ENCODE measurements around the gene MRGPRG. TPM values are rescaled to one million over a fixed set of nuclear protein-coding genes. Genes with fewer than 3 reads are reported as not detected.

Gene MRGPRG
- total RNA-seq, 1 donor from 2014 or later: not detected

DNA sequence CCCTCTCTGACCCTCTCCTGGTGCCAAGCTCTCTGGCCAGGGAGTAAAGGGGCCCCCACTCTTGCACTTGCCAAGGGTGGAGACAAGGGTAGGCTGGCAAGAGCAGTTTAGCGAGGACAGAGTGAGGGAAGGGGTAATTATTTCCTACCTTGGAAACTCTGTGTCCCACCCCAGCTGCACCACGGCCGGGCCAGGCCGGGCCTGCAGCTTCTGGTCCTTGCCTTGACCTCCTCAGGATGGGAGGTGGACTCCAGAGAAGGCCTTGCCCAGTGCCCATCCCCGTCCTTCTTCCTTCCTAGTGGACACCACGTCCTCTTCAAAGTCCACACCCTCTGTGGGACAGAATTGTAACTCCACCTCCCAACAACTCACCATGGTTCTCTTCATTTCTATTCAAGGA, 35.1 kb downstream of the MRGPRG start:
- Mint-ChIP-seq H3K36me3 (no peaks in the 10 kb centered on the region), H3K4me1 (no peaks in the 10 kb centered on the region), H3K27me3 (ENCODE audit: low read depth) (peaks cover 9% of the 10 kb centered on the region), H3K9me3 (peaks cover 7% of the 10 kb centered on the region), H3K4me3 (no peak overlapping the region), H3K27ac (no peak overlapping the region)
- no peak for DNase-seq (ENCODE audit: low spot score in 2 of 2, unreplicated experiment in 2 of 2)
- TF ChIP-seq, protein P1, sequence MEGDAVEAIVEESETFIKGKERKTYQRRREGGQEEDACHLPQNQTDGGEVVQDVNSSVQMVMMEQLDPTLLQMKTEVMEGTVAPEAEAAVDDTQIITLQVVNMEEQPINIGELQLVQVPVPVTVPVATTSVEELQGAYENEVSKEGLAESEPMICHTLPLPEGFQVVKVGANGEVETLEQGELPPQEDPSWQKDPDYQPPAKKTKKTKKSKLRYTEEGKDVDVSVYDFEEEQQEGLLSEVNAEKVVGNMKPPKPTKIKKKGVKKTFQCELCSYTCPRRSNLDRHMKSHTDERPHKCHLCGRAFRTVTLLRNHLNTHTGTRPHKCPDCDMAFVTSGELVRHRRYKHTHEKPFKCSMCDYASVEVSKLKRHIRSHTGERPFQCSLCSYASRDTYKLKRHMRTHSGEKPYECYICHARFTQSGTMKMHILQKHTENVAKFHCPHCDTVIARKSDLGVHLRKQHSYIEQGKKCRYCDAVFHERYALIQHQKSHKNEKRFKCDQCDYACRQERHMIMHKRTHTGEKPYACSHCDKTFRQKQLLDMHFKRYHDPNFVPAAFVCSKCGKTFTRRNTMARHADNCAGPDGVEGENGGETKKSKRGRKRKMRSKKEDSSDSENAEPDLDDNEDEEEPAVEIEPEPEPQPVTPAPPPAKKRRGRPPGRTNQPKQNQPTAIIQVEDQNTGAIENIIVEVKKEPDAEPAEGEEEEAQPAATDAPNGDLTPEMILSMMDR (IDR thresholded peaks at IDR 0.05; ENCODE audit: unreplicated experiment): no peak

DNA sequence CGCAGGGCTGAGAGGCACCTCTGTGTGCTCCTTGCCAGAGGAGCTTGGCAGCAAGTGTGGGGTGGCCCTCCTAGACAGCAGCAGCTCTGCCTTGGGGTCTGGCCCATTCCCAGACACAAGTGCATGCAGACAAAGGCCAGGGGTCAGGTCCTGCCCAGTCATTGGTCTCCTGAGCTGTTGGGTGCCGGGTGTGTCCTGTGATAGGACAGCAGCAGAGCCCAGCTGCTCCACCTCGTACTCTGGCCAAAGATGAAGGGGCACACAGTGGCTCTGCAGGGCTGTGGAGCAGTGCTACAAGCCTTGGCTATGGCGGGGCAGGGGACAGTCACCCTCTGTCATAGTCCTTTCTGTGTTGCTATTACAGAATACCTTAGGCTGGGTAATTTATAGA, 36.2 kb downstream of the MRGPRG start:
- TF ChIP-seq, protein P1 (IDR thresholded peaks at IDR 0.05; ENCODE audit: unreplicated experiment): no peak
- Mint-ChIP-seq H3K4me1 (no peaks in the 10 kb centered on the region), H3K27ac (no peak overlapping the region), H3K27me3 (ENCODE audit: low read depth) (peaks cover 6% of the 10 kb centered on the region), H3K9me3 (peaks cover 15% of the 10 kb centered on the region), H3K36me3 (no peaks in the 10 kb centered on the region), H3K4me3 (no peak overlapping the region)
- DNase-seq (ENCODE audit: low spot score in 2 of 2, unreplicated experiment in 2 of 2): no peak

DNA sequence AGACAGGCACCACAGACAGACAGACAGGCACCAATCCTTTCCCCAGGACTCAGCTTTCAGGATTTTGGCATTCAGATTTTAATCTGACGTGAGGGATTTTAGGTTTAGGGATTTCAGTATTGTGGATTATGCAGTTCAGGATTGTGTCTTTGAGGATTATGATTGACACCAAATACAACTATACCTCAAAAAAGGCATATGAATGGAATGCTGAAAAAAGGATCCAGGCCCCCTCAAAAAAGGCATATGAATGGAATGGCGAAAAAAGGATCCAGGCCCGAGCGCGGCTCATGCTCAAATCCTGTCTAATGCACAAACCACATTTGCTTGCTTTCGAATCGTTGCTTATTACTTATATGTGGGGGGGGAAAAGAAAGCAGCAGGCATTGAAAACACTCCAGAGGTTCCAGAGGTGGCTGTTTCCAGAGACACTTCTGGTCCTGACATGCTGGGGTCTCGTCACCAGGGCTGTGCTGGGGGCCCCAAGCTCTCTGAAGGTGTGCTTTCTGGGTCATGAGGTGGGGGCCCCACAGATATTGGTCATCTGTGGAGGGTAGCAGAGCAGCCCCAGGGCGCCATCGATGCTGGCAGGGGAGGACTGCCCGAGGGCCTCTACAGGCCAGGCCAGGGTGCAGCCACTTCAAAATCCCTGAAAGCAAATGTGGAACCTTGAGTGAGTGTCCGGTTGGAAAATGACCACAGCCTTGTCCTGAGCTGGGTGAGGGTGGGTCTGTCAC, 36.7 kb downstream of the MRGPRG start:
- H3K36me3 Mint-ChIP-seq: no peaks in the 10 kb centered on the region

DNA sequence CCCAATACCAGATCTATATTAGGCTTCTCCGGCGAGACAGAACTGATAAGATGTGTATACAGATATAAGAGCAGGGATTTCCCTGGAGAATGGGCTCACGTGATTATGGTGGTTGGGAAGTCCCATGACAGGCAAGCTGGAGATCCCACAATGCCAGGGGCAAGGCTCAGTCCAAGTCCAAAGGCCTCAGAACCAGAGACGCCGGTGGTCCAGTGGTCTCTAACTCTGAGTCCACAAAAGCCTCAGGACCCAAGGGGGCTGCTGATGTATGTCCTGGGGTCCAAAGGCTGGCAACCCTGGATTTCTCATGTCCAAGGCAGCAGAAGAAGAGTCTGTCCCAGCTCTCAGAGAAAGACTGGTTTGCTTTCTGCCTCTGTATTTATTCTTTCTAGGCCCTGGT, 37.7 kb downstream of the MRGPRG start:
- TF ChIP-seq, protein P1 (IDR thresholded peaks at IDR 0.05; ENCODE audit: unreplicated experiment): no peak
- H3K4me3 Mint-ChIP-seq: no peak overlapping the region
- peaks cover 2% of the 10 kb centered on the region for H3K27me3 Mint-ChIP-seq (ENCODE audit: low read depth)
- no peaks in the 10 kb centered on the region for H3K4me1 Mint-ChIP-seq
- DNase-seq (ENCODE audit: low spot score in 2 of 2, unreplicated experiment in 2 of 2): peak in 1 of 2 experiments; percentile 4
- H3K27ac Mint-ChIP-seq: no peak overlapping the region
- peaks cover 2% of the 10 kb centered on the region for H3K36me3 Mint-ChIP-seq
- peaks cover 30% of the 10 kb centered on the region for H3K9me3 Mint-ChIP-seq

More for the DNA sequence above, 36.7 kb downstream of the MRGPRG start:
- TF ChIP-seq, protein P1 (IDR thresholded peaks at IDR 0.05; ENCODE audit: unreplicated experiment): no peak
- Mint-ChIP-seq H3K4me1 (no peaks in the 10 kb centered on the region), H3K27ac (no peak overlapping the region), H3K27me3 (ENCODE audit: low read depth) (peaks cover 2% of the 10 kb centered on the region), H3K9me3 (peaks cover 21% of the 10 kb centered on the region), H3K4me3 (no peak overlapping the region)
- no peak for DNase-seq (ENCODE audit: low spot score in 2 of 2, unreplicated experiment in 2 of 2)

DNA sequence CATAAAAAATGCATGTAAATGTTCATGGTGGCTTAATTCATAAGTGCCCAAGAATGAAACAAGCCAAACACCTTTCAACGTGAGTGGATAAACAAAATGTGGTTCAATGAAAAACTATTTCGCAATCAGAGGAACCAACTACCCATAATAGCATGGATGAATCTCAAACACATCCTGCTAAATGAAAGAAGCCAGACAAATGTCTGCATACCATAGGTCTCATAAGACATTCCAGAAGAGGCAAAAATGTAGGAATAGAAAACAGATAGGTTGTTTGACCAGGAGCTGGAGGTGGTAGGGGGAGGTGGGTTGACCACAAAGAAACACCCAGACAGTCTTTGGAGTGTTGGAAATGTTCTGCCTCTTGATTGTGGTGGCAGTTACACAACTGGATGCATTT, 40.3 kb downstream of the MRGPRG start:
- H3K9me3 Mint-ChIP-seq: peaks cover 36% of the 10 kb centered on the region
- no peaks in the 10 kb centered on the region for H3K27me3 Mint-ChIP-seq (ENCODE audit: low read depth)
- peaks cover 2% of the 10 kb centered on the region for H3K36me3 Mint-ChIP-seq
- DNase-seq (ENCODE audit: low spot score in 2 of 2, unreplicated experiment in 2 of 2): no peak
- H3K4me3 Mint-ChIP-seq: no peak overlapping the region
- TF ChIP-seq, protein P1 (IDR thresholded peaks at IDR 0.05; ENCODE audit: unreplicated experiment): no peak
- no peaks in the 10 kb centered on the region for H3K4me1 Mint-ChIP-seq
- no peak overlapping the region for H3K27ac Mint-ChIP-seq
